Measurements from ENCODE around the gene DGKB. TPM values are rescaled to one million over a fixed set of nuclear protein-coding genes. Genes with fewer than 3 reads are reported as not detected.

The DGKB gene
- total RNA-seq, 3 donors from 2014 or later = not detected

- Mint-ChIP-seq H3K9me3 (peaks cover 12% of the 10 kb centered on the region), H3K36me3 (ENCODE audit: insufficient read depth) (no peaks in the 10 kb centered on the region), H3K4me1 (ENCODE audit: low read depth) (no peaks in the 10 kb centered on the region), H3K4me3 (no peak overlapping the region), H3K27me3 (ENCODE audit: low read depth) (no peaks in the 10 kb centered on the region)
- ATAC-seq = no peak
- no peak for DNase-seq
These were observed 128.8 kb downstream of the DGKB start for GRCh38 chr7:14773729-14774271.

DNA sequence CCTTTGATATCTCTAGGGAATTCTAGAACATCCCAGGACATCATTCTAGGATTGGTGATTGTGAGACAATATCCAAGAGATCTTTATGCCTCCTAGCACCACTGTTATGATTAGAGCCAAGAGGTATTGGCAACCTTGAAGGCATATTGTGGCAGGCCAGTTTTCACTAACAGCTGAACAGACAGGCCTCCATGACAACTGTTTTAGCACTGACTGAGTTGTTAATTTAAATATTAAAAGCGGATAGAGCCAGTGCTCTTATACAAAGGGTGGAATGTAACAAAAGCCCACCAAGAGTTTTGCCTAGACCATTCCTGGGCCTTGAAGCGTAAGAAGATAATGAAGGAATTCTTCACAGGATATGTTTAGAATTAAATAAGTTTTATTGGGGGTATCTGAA lies 131.9 kb downstream of the DGKB start:
- no peak for DNase-seq
- no peak for ATAC-seq
- no peaks in the 10 kb centered on the region for H3K27me3 Mint-ChIP-seq (ENCODE audit: low read depth)
- H3K4me1 Mint-ChIP-seq (ENCODE audit: low read depth) = no peaks in the 10 kb centered on the region
- H3K36me3 Mint-ChIP-seq (ENCODE audit: insufficient read depth) = no peaks in the 10 kb centered on the region
- H3K4me3 Mint-ChIP-seq = no peak overlapping the region
- H3K9me3 Mint-ChIP-seq = peaks cover 5% of the 10 kb centered on the region

DNA sequence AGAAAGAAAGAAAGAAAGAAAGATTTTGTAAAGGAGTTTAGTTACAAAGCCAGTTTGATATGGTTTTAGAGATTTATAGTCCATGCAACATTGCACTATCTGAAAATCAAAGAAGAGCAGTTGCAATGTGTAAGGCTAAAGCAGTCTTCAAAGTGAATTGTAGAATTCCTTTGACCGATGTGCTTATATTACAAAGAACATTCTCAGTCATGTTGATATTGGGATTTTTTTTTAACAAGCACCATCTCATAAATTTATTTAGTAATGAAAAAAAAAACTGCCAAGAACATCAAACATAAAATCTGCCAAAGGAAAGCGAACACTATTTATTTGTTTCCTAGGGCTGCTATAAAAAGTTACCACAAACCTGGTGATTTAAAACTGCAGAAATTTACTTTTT lies 133.3 kb downstream of the DGKB start:
- no peaks in the 10 kb centered on the region for H3K4me1 Mint-ChIP-seq (ENCODE audit: low read depth)
- no peak overlapping the region for H3K4me3 Mint-ChIP-seq
- DNase-seq = no peak
- no peak for ATAC-seq
- H3K27me3 Mint-ChIP-seq (ENCODE audit: low read depth) = no peaks in the 10 kb centered on the region
- no peaks in the 10 kb centered on the region for H3K36me3 Mint-ChIP-seq (ENCODE audit: insufficient read depth)
- no peaks in the 10 kb centered on the region for H3K9me3 Mint-ChIP-seq

GRCh38 chr7:14767716-14768425 lies 134.7 kb downstream of the DGKB start:
- peaks cover 2% of the 10 kb centered on the region for H3K9me3 Mint-ChIP-seq
- no peaks in the 10 kb centered on the region for H3K36me3 Mint-ChIP-seq (ENCODE audit: insufficient read depth)
- no peak overlapping the region for H3K4me3 Mint-ChIP-seq
- ATAC-seq (no peak), DNase-seq (no peak)
- no peaks in the 10 kb centered on the region for H3K27me3 Mint-ChIP-seq (ENCODE audit: low read depth)
- H3K4me1 Mint-ChIP-seq (ENCODE audit: low read depth) = no peaks in the 10 kb centered on the region

DNA sequence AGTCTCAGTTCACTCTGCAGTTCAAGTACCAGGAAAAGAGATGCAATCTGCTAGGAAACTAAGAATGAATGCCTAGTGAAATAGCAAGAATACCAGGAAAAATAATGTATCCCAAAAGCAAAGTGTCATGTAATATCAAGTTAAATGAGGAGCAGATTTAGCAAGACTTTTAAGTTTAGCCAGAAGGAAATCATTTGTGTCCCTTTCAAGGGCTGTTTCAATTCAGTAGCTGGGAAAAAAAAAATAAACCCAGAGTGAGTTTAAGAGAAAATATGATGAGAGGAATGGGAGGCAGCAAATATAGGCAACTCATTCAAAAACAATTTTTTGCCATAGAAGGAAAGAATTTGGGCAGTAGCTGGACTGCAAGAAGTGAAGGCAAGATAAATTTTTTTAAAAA lies 135.8 kb downstream of the DGKB start:
- ATAC-seq (no peak), DNase-seq (no peak)
- Mint-ChIP-seq H3K27me3 (ENCODE audit: low read depth) (no peaks in the 10 kb centered on the region), H3K36me3 (ENCODE audit: insufficient read depth) (no peaks in the 10 kb centered on the region), H3K4me3 (no peak overlapping the region), H3K9me3 (peaks cover 3% of the 10 kb centered on the region), H3K4me1 (ENCODE audit: low read depth) (no peaks in the 10 kb centered on the region)

- Mint-ChIP-seq H3K27me3 (ENCODE audit: low read depth) (no peaks in the 10 kb centered on the region), H3K9me3 (peaks cover 3% of the 10 kb centered on the region), H3K36me3 (ENCODE audit: insufficient read depth) (no peaks in the 10 kb centered on the region), H3K4me3 (no peak overlapping the region), H3K4me1 (ENCODE audit: low read depth) (no peaks in the 10 kb centered on the region)
- DNase-seq (no peak), ATAC-seq (no peak)
These were observed 136.8 kb downstream of the DGKB start for GRCh38 chr7:14765731-14766130.

DNA sequence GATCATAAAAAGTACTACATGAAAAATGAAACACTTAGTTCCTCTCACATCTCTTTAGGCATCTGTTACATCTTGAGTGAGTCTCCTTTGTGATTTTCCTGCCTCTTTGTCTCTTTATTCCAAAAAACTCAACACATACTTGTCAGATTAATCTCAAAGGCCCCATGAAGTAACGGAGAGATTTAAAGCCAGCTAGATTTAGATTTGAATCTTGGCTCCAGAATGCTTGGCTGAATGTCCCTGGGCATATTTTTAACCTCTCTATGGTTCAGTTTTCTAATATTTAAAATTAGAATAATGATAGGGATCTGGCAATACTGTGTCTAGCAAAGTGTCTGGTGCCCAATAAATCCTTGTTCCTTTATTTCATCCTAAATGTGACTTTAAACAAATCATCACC lies 140.0 kb downstream of the DGKB start:
- Mint-ChIP-seq H3K27me3 (ENCODE audit: low read depth) (no peaks in the 10 kb centered on the region), H3K9me3 (peaks cover 3% of the 10 kb centered on the region), H3K4me1 (ENCODE audit: low read depth) (no peaks in the 10 kb centered on the region), H3K36me3 (ENCODE audit: insufficient read depth) (no peaks in the 10 kb centered on the region), H3K4me3 (no peak overlapping the region)
- no peak for DNase-seq
- no peak for ATAC-seq

DNA sequence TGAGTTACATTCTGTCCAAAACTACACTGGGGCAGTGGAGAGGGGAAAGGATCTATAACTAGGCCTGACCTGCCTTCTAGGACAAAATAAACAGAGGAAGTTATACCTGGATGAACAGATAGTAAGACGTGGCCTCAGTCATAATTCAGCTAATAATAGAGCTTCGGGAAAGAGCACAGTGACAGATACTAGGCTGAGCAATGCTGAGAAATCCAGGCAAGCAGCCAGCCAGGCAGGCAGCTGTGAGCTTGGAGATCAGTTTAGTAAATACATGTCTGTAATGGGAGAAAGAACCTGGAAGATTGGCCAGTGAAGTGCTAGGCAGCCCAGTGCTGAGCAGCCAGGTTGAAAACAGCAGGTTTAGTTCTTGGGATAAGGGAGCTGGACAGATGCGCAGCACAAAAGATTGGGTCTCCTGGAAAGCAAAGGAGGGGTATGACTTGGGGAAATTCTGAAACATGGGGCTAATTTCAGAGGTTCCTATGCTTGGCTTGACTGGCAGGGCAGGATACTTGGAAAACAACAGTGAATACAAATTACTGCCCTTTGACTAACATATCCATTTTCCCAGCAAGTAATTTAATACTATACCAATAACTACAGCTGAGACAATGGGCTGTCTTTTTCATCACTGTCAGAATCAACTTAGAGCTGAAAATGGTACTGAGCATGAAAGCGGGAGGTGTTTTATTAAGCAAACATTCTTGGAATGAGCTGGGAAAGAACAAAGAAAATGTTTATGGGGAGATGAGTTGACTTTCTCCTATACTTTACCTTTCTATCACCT lies 140.8 kb downstream of the DGKB start:
- no peaks in the 10 kb centered on the region for H3K4me1 Mint-ChIP-seq (ENCODE audit: low read depth)
- no peak overlapping the region for H3K4me3 Mint-ChIP-seq
- no peak for ATAC-seq
- no peak for DNase-seq
- H3K27me3 Mint-ChIP-seq (ENCODE audit: low read depth) = no peaks in the 10 kb centered on the region
- no peaks in the 10 kb centered on the region for H3K36me3 Mint-ChIP-seq (ENCODE audit: insufficient read depth)
- peaks cover 3% of the 10 kb centered on the region for H3K9me3 Mint-ChIP-seq

DNA sequence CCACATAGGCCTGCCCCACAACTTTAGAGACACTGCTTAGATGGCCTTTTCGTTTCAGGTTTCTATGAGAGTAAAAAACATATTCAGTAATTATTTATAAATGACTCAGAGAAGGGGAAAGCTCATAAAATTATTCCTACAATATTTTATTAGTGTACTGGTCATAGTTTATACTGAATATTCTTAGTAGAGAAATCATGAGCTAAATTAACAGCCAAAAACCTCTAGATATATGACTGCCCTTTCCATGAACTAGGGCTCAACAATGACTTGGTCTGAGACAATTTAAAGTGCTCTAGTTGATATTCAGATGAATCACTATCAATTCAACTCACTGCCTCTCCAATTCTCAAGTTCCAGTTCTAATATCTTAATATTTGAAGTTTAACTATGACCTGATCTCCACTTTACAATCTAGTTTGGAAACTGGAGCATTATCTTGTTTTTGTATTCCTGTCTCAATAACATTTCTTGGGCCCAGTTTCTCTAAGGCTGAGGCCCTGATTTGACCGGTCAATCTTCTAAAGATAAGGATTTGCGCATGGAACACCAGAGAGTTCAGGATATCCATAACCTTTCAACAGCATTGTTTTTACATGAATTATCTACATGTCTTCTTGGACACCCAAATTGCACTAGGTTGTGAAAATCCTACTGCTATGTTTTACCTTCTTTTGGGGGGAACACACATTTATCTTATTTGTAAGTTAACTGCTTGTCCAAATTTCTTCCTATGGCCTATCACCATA lies 141.6 kb downstream of the DGKB start:
- H3K27me3 Mint-ChIP-seq (ENCODE audit: low read depth) = no peaks in the 10 kb centered on the region
- H3K4me3 Mint-ChIP-seq = no peak overlapping the region
- ATAC-seq (no peak), DNase-seq (no peak)
- peaks cover 3% of the 10 kb centered on the region for H3K9me3 Mint-ChIP-seq
- no peaks in the 10 kb centered on the region for H3K36me3 Mint-ChIP-seq (ENCODE audit: insufficient read depth)
- no peaks in the 10 kb centered on the region for H3K4me1 Mint-ChIP-seq (ENCODE audit: low read depth)

DNA sequence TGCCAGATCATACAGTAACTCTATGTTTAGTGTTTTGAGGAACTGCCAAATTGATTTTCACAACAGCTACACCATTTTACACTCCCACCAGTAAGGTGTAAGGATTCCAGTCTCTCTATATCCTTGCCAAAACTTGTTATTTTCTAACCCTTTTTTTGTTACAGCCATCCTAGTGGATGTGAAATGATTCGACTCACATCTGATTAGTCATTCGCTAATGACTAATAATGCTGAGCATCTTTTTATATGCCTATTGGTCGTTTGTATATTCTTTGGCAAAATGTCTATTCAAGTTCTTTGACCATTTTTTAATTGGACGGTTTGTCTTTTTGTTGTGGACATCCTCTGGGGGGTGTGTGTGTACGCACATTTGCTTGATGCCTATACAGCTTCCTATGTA lies 142.8 kb downstream of the DGKB start:
- Mint-ChIP-seq H3K9me3 (peaks cover 3% of the 10 kb centered on the region), H3K36me3 (ENCODE audit: insufficient read depth) (no peaks in the 10 kb centered on the region), H3K27me3 (ENCODE audit: low read depth) (no peaks in the 10 kb centered on the region), H3K4me3 (no peak overlapping the region), H3K4me1 (ENCODE audit: low read depth) (no peaks in the 10 kb centered on the region)
- ATAC-seq = no peak
- DNase-seq = no peak

DNA sequence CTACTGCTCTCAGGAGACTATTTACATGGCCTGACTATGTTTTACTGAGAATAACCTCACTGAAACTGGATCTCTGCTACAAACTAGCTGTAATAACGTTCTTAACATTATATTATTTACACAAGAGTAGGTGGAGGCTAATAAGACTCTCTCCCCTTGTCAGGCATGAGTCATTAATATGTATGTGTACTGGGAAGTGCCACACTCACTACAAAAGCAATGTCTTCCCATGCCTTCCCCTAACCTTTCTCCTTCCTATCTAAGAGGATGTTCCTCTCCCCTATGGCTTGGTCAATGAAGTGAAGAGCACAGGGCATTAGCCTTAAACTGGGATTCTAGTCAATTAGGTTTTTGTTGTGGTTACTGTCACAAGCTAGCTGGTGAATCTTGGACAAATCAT lies 147.9 kb downstream of the DGKB start:
- Mint-ChIP-seq H3K27me3 (ENCODE audit: low read depth) (no peaks in the 10 kb centered on the region), H3K36me3 (ENCODE audit: insufficient read depth) (no peaks in the 10 kb centered on the region), H3K4me1 (ENCODE audit: low read depth) (no peaks in the 10 kb centered on the region), H3K4me3 (no peak overlapping the region), H3K9me3 (no peaks in the 10 kb centered on the region)
- DNase-seq = no peak
- no peak for ATAC-seq

- H3K27me3 Mint-ChIP-seq (ENCODE audit: low read depth) = no peaks in the 10 kb centered on the region
- DNase-seq (no peak), ATAC-seq (no peak)
- no peaks in the 10 kb centered on the region for H3K4me1 Mint-ChIP-seq (ENCODE audit: low read depth)
- H3K36me3 Mint-ChIP-seq (ENCODE audit: insufficient read depth) = no peaks in the 10 kb centered on the region
- H3K4me3 Mint-ChIP-seq = no peak overlapping the region
- no peaks in the 10 kb centered on the region for H3K9me3 Mint-ChIP-seq
These were observed 150.2 kb downstream of the DGKB start for GRCh38 chr7:14752301-14752700.

GRCh38 chr7:14751461-14751860 lies 151.1 kb downstream of the DGKB start:
- no peaks in the 10 kb centered on the region for H3K4me1 Mint-ChIP-seq (ENCODE audit: low read depth)
- no peak overlapping the region for H3K4me3 Mint-ChIP-seq
- no peaks in the 10 kb centered on the region for H3K27me3 Mint-ChIP-seq (ENCODE audit: low read depth)
- ATAC-seq (no peak), DNase-seq (no peak)
- H3K36me3 Mint-ChIP-seq (ENCODE audit: insufficient read depth) = no peaks in the 10 kb centered on the region
- H3K9me3 Mint-ChIP-seq = no peaks in the 10 kb centered on the region

GRCh38 chr7:14748461-14748860 lies 154.1 kb downstream of the DGKB start:
- ATAC-seq (no peak), DNase-seq (no peak)
- Mint-ChIP-seq H3K4me1 (ENCODE audit: low read depth) (no peaks in the 10 kb centered on the region), H3K36me3 (ENCODE audit: insufficient read depth) (no peaks in the 10 kb centered on the region), H3K9me3 (no peaks in the 10 kb centered on the region), H3K4me3 (no peak overlapping the region), H3K27me3 (ENCODE audit: low read depth) (no peaks in the 10 kb centered on the region)
